HG02884 (cell line): ENCODE data around the gene ZBTB21.

Experiments used
- ATAC-seq: cut with Tn5 transposase; IDR thresholded peaks from one replicate; pipeline ENCODE4 v1.9.1; 2021; ENCODE audit warnings: mild to moderate bottlenecking, moderate library complexity; ENCODE audit not compliant: unreplicated experiment

Gene ZBTB21

DNA sequence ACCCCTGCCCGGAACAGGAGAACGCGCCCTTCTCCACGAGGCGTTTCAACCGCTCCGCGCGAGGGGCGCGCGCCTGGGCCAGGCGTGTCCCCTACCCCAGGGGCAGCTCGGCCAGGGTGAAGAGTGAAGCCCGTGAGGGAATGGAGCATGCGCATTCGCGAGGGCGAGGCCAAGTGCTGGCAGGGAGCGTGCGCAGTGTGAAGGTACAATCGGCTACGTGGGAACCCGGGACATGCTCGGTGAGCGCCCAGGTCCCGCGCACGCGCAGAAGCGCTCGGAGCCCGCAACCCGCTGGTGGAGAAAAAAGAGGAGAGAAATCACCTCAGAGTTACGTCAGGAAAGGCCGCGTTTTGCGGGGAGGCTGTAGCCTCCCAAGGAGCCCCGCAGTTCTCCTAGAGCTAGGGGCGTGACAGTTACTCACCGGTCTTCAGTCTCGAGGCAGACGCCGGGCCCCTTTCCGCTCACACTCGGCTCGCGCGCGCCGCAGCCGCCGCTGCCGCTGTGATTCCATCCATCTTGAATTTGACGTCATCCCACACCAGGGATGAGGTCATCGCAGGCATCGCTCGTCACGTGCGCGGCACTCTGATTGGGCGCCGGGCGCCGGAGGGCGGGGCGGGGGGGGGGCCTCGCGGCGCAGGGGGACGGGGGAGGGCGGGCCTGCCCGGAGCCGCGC, at the start of gene ZBTB21:
TSS of gene ZBTB21 (minus strand) at position 530 of the 676 bp plus-strand sequence. CDS start 16,265 bp downstream, outside the sequence.
- ATAC-seq = peak; percentile 64

DNA sequence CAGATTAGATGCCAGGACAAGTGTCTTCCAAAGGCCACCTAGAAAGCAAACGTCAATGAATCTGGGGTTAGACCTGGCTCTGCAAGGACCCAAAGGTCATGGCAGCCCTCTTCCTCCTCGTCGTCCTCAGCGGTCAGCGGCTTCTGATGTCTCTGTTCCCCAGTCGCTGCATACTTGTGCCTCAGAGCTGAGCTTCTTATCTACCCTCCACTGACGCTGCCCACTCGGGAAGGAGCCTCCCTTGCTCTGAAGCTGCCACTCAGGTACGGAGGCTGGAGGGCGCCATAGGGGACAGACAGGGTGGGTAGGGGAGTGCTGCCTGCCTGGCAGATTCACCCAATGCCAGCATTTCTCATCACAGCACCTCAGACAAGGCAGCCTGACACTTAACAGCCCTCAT, 49.6 kb upstream of the ZBTB21 start:
- no peak for ATAC-seq

DNA sequence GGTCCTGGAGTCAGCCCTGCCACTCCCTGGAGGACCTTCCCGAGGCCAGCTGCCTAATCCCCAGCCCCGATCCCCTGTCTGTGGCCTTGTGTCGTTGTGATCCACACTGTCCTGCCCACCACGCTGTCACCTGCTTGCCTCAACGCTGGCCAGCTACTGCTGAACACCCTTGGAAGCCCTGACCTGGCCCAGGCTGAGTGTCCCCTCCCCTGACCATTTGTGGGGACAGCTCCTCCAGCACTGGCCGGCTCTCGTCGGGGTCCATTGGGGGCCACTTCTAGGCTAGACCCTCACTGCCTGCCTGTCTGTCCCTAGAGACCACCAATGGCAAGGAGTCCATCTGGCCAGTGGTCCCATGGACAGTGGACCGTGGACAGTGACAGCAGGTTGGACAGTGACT, 49.0 kb upstream of the ZBTB21 start:
- no peak for ATAC-seq

DNA sequence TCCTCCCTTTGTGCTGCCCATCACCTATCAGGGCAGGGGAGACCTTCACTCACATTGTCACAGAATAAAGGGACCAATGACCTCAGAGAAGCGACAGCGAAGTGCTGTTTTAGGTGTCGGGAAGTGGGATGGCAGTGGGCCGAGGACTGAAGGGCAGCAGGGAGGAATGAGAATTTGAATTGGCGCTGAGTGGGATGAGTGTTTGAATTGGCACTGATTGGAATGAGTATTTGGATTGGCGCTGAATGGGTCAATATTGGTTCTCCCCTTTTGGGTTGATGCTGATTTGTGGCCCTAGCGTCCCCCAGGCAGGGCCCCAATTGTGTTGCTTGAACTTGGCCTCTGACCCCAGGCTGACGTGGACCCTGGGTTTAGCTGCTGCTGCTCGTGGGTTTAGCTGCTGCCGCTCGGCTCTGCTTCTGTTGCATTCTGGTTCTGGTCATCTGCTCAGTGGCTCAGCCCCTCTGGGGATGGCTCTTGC, 48.5 kb upstream of the ZBTB21 start:
- ATAC-seq = no peak

DNA sequence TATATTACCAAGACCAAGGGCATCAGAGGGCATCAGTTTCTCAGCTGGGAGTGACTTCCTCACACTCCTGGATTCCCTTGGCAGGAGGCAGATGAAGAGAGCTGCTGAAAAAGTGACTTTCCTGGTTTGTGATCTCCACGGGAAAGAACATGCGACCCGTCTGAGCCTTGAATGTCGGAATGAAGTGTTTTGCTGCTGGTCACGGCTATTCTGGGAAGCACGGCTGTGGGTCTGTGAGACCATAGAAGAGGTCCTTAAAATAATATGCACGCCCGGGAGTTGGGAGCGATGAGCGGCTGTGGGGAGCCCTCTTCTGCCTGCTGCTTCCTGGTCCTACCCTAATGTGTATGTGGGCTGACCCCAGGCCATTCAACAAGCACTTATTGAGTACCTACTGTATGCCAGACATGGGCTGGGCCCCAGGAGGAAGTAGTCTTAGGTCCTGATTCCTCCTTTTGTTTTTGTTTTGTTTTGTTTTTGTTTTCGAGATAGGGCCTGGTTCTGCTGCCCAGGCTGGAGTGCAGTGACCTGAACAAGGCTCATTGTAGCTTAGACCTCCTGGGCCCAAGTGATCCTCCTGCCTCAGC, 47.8 kb upstream of the ZBTB21 start:
- no peak for ATAC-seq

DNA sequence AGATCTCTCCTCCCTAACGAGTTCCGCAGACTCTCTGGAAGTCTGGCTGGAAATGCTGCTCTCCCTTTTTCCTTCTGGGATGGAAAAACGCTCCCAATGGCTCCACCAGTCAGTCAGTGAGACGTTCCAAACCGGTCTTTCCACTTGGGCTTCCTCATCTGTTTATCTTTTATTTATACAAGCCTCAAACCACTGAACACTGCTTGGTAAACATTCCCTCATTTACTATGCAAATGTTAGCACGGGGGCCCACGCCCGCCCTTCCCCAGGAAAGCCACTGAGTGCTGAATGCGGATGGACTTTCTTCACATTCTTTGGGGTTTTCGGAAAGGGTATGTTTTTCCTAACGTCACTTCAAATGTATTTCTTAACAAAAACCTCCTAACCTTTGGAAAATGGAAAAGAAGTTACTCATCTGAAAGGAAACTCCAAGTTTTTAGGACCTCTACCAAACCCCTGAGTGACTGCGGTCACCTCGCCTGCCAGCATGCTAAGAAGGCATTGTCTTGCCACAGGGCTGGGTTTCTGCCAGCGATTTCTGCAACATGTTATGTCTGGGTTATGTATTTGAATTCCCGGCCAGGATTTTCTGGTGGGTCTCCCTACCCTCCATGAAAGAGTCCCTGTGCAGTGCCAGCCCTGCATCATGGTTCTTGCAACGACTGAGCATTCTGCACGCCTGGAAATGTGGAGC, 47.0 kb upstream of the ZBTB21 start:
- ATAC-seq = no peak

DNA sequence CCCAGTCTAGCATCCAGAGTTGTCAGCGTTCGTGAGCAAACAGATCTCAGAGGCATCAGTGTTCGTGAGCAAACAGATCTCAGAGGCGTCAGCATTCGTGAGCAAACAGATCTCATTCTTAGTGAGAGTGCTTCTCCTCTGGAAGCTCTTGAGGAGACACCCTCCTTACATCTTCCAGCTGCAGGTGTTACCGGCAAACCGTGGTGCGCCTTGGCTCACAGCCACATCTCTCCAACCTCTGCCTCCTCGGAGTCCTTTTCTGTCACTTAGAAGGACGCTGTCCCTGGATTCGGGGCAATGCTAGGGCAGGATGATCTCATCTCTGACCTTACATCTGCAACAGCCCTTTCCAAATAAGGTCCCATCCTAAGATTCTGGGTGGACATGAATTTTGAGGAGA, 46.3 kb upstream of the ZBTB21 start:
- no peak for ATAC-seq

DNA sequence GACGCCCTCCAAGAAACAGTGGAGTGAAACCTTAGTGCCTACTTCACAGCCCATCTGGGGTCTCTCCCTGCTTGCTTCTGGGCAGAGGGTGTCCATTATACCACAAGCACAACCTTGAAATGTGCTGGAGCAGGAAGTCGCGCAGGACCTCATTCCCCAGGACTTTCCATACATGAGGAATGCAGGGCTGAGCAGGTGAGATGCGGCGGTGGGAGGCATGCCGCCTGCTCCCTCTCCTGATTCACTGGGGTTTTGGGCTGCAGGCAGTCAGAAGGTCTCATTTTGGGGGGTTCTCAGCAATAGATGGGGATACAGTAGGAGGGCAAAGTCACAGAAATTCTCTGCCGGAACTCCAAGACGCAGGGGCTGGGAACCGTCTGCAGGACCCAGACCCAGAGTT, 45.3 kb upstream of the ZBTB21 start:
- no peak for ATAC-seq

DNA sequence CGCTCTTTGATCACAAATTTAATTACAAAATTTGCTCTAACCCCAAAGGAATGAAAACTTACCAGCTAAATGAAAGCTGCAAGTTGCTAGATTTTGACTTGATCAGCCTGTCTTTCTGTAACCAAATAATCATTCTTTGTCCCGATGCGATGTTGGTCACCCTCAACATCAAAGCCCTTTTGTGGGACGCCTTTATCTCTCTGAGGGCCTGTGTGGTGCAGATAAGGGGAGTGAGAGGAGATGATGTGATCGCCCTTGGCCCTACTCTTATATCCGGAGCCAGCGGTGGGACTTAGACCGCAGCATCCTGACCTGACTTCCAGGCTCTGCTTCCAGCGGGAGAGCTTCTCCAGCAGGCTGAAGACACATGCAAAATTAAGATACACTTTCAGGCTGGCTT, 41.6 kb upstream of the ZBTB21 start:
- ATAC-seq = no peak

DNA sequence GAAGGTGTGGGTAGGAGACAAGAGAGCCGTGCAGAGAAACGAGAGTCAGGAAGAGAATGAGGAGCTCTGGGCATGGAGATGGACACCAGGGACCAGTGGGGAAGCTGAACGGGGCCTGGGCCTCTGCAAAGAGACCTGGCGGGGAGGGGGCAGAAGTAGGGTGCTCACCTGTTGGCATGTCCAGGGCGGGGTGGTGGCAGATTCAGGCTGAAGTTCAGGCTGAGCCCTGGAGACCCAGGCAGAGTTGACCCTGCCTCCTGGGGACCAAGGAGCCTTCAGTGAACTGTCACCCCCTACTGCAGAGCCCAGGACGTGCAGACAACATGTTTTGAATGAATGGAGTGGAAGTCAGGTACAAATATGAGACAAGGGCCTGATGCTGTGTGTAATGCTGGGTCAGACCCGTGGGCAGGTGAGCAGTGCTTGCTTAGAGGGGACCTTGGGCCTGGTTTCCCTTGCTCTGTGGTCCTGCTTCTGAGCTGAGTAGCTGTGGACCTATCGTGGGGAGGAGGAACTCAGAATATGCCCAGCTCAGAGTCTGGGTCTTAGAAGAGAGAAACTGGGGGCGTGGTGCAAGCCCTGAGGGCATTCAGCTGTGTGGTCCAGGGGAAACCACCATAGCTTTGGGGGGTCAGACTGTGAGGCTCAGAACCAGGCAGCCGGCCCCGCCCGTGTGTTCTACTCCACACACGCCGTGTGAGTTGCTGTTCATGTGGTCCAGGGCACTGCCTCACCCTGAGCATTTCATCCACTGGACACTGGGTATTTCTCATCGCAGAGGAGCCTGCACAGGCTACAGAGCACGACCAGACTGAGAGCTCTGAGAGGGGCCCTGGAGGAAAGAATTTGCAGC, 39.6 kb upstream of the ZBTB21 start:
- ATAC-seq = no peak

DNA sequence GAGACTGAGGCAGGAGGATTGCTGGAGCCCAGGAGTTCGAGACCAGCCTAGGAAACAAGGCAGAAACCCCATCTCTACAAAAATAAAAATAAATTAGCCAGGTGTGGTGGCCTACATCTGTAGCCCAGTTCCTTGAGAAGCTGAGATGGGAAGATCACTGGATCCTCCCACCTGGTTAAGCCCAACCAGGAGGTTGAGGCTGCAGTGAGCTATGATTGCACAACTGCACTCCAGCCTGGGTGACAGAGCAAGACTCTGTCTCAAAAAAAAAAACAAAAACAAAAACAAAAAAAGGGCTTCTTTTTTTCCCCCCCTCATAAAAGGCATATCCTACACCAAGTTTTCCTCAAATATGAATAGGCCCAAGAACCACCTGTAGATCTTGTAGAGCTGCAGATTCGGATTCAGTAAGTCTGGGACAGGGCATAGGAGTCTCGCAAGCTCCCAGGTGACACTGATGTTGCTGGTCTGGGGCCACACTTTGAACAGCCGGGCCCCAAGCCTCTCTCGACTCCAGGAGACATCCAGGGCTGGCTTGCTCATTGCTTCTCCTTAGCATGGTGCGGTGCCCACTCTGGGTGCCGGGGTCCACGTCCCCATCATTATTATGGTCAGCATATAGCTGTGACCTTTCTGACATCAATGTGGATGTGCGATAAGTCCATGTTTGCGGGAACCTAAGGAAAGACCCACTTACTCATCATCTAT, 38.9 kb upstream of the ZBTB21 start:
- no peak for ATAC-seq

DNA sequence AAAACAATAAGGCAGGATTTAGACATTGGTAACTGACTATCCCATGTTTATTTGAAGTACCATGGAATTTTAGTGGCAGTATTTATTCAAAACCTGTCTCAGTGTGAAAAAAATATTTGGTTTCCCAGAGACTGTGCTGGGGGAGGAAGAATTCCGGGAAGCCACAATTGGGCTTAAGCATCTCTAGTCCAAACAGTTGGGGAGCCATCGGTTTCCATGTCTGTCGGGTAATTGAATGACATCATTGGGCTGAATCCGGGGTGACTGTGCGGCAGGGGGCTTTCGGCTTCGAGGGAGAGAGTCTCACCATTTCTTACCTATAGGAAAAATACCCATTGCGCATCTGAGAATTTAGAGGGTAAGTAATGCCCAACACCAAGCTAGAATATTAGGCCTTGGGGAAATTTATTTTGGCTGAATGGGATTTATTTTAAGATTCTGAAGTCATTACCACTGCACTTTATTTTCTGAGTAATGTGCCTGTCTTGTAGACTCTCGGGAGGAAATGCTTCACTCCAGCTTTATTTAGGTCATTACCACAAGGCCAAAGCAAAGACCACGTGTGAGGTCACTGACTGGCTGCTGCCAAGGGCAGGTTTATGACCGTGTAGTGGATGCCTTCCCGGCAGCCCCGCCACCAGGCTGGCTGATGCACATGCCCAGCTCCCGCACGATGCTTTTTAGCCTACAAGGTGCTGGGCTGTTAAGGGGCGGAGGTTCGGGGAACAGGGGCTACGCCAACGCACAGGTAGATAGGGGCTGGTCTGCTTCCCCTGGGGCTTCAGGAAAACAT, 37.9 kb upstream of the ZBTB21 start:
- no peak for ATAC-seq

DNA sequence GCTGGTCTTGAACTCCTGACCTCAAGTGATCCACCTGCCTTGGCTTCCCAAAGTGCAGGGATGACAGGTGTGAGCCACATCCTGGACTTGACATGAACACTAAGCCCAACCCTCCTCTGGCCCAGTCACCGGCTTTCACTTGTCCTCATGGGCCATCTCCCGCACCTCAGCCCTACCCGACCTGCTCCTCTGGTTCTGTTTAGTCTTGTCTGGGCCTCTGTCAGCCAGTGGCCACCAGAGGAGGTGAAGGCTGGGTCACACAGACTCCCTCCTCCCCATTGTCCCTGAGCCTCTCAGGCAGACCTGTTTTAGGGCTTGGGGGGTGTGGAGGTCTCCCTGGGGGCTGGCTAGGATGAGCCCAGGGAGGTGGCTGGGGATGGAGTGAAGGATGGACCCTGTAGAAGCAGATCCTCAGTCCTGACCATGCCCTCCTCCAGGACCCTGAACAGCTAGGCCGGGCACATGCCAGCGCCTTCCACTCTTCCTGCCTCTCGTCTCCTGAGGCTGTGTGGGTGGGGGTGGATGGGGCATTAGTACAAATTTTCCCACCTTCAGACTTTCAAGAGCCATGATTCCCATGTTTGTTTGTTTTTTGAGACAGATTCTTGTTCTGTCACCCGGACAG, 34.8 kb upstream of the ZBTB21 start:
- no peak for ATAC-seq

DNA sequence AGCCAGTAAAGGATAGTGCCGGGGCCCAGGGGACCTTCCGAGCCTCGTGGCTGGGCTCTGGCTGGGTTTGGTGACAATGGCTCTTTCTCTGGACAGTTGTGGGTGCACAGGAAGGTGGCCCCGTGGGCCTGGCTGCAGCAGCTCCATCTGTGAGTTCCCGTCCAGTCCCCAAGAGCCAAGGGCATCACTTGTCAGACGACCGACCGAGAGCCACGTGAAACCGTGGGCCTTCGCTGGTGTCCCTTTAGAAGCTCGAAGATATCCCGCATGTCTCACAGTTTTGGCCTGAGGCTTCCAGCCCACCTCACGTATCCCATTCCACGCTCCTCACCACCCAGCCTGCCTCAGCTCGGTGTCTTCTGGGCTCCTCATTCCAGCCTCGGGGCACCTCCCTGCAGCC, 33.8 kb upstream of the ZBTB21 start:
- no peak for ATAC-seq

DNA sequence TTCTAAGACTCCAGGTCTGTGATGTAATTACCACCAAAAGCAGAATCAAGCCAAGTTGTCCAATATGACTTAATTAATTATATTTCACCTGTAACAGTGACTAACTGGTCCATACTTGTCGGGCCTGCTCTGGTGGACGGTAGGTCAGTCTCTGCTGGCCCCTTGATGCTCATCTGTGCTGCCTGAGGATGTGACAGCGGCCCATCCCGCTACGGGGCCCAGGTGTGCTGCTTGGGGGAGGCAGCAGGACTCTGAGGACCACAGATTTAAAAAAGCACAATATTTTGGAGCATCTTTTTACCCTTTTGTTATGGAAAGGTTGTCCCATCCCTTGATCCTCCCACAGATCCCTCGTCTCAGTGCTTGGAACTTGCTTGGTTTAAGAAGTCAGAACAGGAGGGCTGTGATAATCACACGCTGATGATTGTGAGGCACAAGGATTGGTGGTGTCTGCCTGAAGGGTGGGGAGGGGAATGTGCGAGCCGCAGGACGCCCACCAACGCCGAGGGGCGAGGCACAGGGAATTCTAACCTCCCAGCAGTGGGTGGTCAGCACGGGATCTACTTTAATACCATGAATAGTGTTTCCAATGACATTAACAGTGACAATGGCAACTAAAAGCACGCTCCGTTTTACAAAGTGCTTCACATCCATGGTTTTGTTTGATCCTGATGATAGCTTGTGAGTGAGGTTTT, 33.2 kb upstream of the ZBTB21 start:
- no peak for ATAC-seq

DNA sequence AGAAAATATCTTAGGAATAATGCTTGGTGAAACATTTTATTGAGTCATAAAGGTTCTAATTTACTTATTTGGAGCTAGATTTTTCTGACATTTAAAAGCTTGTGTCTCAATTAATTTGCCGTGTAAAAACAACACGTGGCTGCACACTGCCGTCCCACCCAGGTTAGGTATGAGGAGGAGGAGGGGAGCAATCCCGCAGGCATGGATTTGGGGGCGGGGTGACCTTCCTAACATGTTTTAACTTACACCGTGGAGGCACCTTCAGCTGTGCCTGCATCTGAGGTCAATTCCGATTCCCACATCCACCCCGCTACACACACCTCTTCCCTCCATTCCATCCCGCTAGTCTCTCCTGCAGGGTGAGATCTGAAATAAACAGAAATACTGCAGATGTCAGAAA, 32.5 kb upstream of the ZBTB21 start:
- no peak for ATAC-seq

DNA sequence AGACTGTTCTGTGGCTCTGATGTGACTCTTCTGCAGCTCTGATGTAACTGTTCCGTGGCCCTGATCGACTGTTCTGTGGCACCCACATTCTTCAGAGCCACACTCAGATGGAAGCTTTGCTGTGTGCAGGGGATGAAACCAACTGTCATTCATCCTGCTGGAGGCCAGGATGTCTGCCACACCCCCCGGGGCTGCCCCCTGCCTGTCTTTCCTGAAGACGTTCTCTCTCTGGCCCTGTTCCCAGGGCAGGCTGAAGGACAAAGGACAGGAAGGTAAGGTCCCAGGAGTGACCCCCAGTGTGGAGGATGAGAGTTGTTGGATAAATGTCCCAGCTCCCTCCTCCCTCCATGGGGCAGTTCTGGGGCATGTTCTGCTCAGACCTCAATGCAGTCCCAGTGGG, 31.6 kb upstream of the ZBTB21 start:
- no peak for ATAC-seq

DNA sequence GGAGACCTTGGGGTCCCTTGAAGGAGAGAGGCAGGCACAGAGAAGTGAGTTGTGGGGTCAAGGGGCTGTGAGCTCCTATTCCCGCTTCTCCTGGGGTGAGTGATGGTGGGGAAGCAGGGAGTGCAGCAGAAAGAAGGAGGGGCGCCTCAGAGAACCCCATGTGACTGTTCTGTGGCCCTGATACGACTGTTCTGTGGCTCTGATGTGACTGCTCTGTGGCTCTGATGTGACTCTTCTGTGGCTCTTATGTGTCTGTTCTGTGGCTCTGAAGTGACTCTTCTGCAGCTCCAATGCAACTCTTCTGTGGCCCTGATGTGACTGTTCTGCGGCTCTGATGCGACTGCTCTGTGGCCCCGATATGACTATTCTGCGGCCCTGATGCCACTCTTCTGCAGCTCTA, 31.1 kb upstream of the ZBTB21 start:
- ATAC-seq = no peak
